Measurements from ENCODE around the gene PNLIPRP2.

Gene PNLIPRP2

GRCh38 chr10:116688241-116688711, 67.5 kb downstream of the PNLIPRP2 start:
- Histone ChIP-seq H3K27ac (ENCODE audit: low read depth, low read length) (peak overlapping the region; percentile 3), H3K27me3 (ENCODE audit: control insufficient read depth in 5 of 5, insufficient read depth in 4 of 5, low read length in 5 of 5) (no peaks in the 10 kb centered on the region), H3K9ac (ENCODE audit: low read length in 5 of 5) (peak overlapping the region in 1 of 5 donors; percentile 37), H3K9me3 (ENCODE audit: control insufficient read depth in 5 of 5, low read length in 5 of 5) (no peaks in the 10 kb centered on the region), H3K4me1 (ENCODE audit: control insufficient read depth in 5 of 5, insufficient read depth in 5 of 5, low read length in 5 of 5) (peaks cover 2 to 46% (median 40%) of the 10 kb centered on the region in 5 donors), H3K36me3 (ENCODE audit: control insufficient read depth in 5 of 5, insufficient read depth in 5 of 5, low read length in 5 of 5) (peaks cover 0 to 30% (median 26%) of the 10 kb centered on the region in 5 donors), H3K4me3 (ENCODE audit: low read depth in 1 of 5, low read length in 5 of 5) (peak overlapping the region in 3 of 5 donors; percentile 1 to 32 (median 19))

GRCh38 chr10:116688741-116689495, 68.2 kb downstream of the PNLIPRP2 start:
- peaks cover 0 to 25% (median 20%) of the 10 kb centered on the region in 5 donors for H3K36me3 ChIP-seq (ENCODE audit: control insufficient read depth in 5 of 5, insufficient read depth in 5 of 5, low read length in 5 of 5)
- no peaks in the 10 kb centered on the region for H3K27me3 ChIP-seq (ENCODE audit: control insufficient read depth in 5 of 5, insufficient read depth in 4 of 5, low read length in 5 of 5)
- H3K4me1 ChIP-seq (ENCODE audit: control insufficient read depth in 5 of 5, insufficient read depth in 5 of 5, low read length in 5 of 5), result peaks cover 2 to 46% (median 40%) of the 10 kb centered on the region in 5 donors
- H3K4me3 ChIP-seq (ENCODE audit: low read depth in 1 of 5, low read length in 5 of 5), result peak overlapping the region in 1 of 5 donors; percentile 19
- H3K9me3 ChIP-seq (ENCODE audit: control insufficient read depth in 5 of 5, low read length in 5 of 5), result no peaks in the 10 kb centered on the region
- H3K9ac ChIP-seq (ENCODE audit: low read length in 5 of 5), result no peak overlapping the region
- H3K27ac ChIP-seq (ENCODE audit: low read depth, low read length), result peak overlapping the region; percentile 3

GRCh38 chr10:116689744-116690143, 69.0 kb downstream of the PNLIPRP2 start:
- Histone ChIP-seq H3K27ac (ENCODE audit: low read depth, low read length) (no peak overlapping the region), H3K4me3 (ENCODE audit: low read depth in 1 of 5, low read length in 5 of 5) (no peak overlapping the region)

GRCh38 chr10:116690356-116691322, 69.9 kb downstream of the PNLIPRP2 start:
- H3K4me1 ChIP-seq (ENCODE audit: control insufficient read depth in 5 of 5, insufficient read depth in 5 of 5, low read length in 5 of 5), result peaks cover 2 to 51% (median 42%) of the 10 kb centered on the region in 5 donors
- H3K4me3 ChIP-seq (ENCODE audit: low read depth in 1 of 5, low read length in 5 of 5), result no peak overlapping the region
- peak overlapping the region in 1 of 5 donors; percentile 6 for H3K9ac ChIP-seq (ENCODE audit: low read length in 5 of 5)

More at GRCh38 chr10:116689744-116690143, 69.0 kb downstream of the PNLIPRP2 start:
- Histone ChIP-seq H3K4me1 (ENCODE audit: control insufficient read depth in 5 of 5, insufficient read depth in 5 of 5, low read length in 5 of 5) (peaks cover 2 to 51% (median 42%) of the 10 kb centered on the region in 5 donors), H3K27me3 (ENCODE audit: control insufficient read depth in 5 of 5, insufficient read depth in 4 of 5, low read length in 5 of 5) (no peaks in the 10 kb centered on the region), H3K36me3 (ENCODE audit: control insufficient read depth in 5 of 5, insufficient read depth in 5 of 5, low read length in 5 of 5) (peaks cover 0 to 23% (median 16%) of the 10 kb centered on the region in 5 donors), H3K9ac (ENCODE audit: low read length in 5 of 5) (no peak overlapping the region), H3K9me3 (ENCODE audit: control insufficient read depth in 5 of 5, low read length in 5 of 5) (no peaks in the 10 kb centered on the region)

GRCh38 chr10:116691635-116692034, 70.9 kb downstream of the PNLIPRP2 start:
- peaks cover 0 to 18% (median 7%) of the 10 kb centered on the region in 5 donors for H3K36me3 ChIP-seq (ENCODE audit: control insufficient read depth in 5 of 5, insufficient read depth in 5 of 5, low read length in 5 of 5)
- no peak overlapping the region for H3K4me3 ChIP-seq (ENCODE audit: low read depth in 1 of 5, low read length in 5 of 5)
- peak overlapping the region; percentile 39 for H3K27ac ChIP-seq (ENCODE audit: low read depth, low read length)
- peaks cover 2 to 51% (median 42%) of the 10 kb centered on the region in 5 donors for H3K4me1 ChIP-seq (ENCODE audit: control insufficient read depth in 5 of 5, insufficient read depth in 5 of 5, low read length in 5 of 5)
- H3K27me3 ChIP-seq (ENCODE audit: control insufficient read depth in 5 of 5, insufficient read depth in 4 of 5, low read length in 5 of 5), result no peaks in the 10 kb centered on the region
- H3K9me3 ChIP-seq (ENCODE audit: control insufficient read depth in 5 of 5, low read length in 5 of 5), result no peaks in the 10 kb centered on the region
- no peak overlapping the region for H3K9ac ChIP-seq (ENCODE audit: low read length in 5 of 5)

More at GRCh38 chr10:116690356-116691322, 69.9 kb downstream of the PNLIPRP2 start:
- no peaks in the 10 kb centered on the region for H3K27me3 ChIP-seq (ENCODE audit: control insufficient read depth in 5 of 5, insufficient read depth in 4 of 5, low read length in 5 of 5)
- H3K9me3 ChIP-seq (ENCODE audit: control insufficient read depth in 5 of 5, low read length in 5 of 5), result no peaks in the 10 kb centered on the region
- H3K36me3 ChIP-seq (ENCODE audit: control insufficient read depth in 5 of 5, insufficient read depth in 5 of 5, low read length in 5 of 5), result peaks cover 0 to 19% (median 13%) of the 10 kb centered on the region in 5 donors
- no peak overlapping the region for H3K27ac ChIP-seq (ENCODE audit: low read depth, low read length)

- peaks cover 0 to 18% (median 7%) of the 10 kb centered on the region in 5 donors for H3K36me3 ChIP-seq (ENCODE audit: control insufficient read depth in 5 of 5, insufficient read depth in 5 of 5, low read length in 5 of 5)
- H3K4me1 ChIP-seq (ENCODE audit: control insufficient read depth in 5 of 5, insufficient read depth in 5 of 5, low read length in 5 of 5), result peaks cover 2 to 51% (median 42%) of the 10 kb centered on the region in 5 donors
- H3K27ac ChIP-seq (ENCODE audit: low read depth, low read length), result peak overlapping the region; percentile 39
- H3K9me3 ChIP-seq (ENCODE audit: control insufficient read depth in 5 of 5, low read length in 5 of 5), result no peaks in the 10 kb centered on the region
- H3K9ac ChIP-seq (ENCODE audit: low read length in 5 of 5), result no peak overlapping the region
- no peak overlapping the region for H3K4me3 ChIP-seq (ENCODE audit: low read depth in 1 of 5, low read length in 5 of 5)
- no peaks in the 10 kb centered on the region for H3K27me3 ChIP-seq (ENCODE audit: control insufficient read depth in 5 of 5, insufficient read depth in 4 of 5, low read length in 5 of 5)
These were observed 71.5 kb downstream of the PNLIPRP2 start for GRCh38 chr10:116692225-116692624.

GRCh38 chr10:116694243-116694926, 73.6 kb downstream of the PNLIPRP2 start:
- no peak overlapping the region for H3K27ac ChIP-seq (ENCODE audit: low read depth, low read length)
- H3K4me1 ChIP-seq (ENCODE audit: control insufficient read depth in 5 of 5, insufficient read depth in 5 of 5, low read length in 5 of 5), result peaks cover 0 to 32% (median 26%) of the 10 kb centered on the region in 5 donors

More at GRCh38 chr10:116694243-116694926, 73.6 kb downstream of the PNLIPRP2 start:
- Histone ChIP-seq H3K27me3 (ENCODE audit: control insufficient read depth in 5 of 5, insufficient read depth in 4 of 5, low read length in 5 of 5) (no peaks in the 10 kb centered on the region), H3K36me3 (ENCODE audit: control insufficient read depth in 5 of 5, insufficient read depth in 5 of 5, low read length in 5 of 5) (peaks cover 8 to 34% (median 20%) of the 10 kb centered on the region in 5 donors), H3K9ac (ENCODE audit: low read length in 5 of 5) (no peak overlapping the region), H3K4me3 (ENCODE audit: low read depth in 1 of 5, low read length in 5 of 5) (no peak overlapping the region), H3K9me3 (ENCODE audit: control insufficient read depth in 5 of 5, low read length in 5 of 5) (no peaks in the 10 kb centered on the region)
